Mucosa of gallbladder (tissue), 1 donor: ENCODE data around the gene POU3F1. TPM values are rescaled to one million over a fixed set of nuclear protein-coding genes. Genes with fewer than 3 reads are reported as not detected.

Experiments used
- DNase-seq: peaks from one replicate; pipeline ENCODE4 v3.0.0-alpha.2; 2020; ENCODE audit warnings: low spot score
- total RNA-seq: library from RNA; stranded (reverse); gene quantifications from one replicate; pipeline ENCODE4 v1.2.1, GENCODE V29; 2021
- donor health status: DM: no; HTN: no; CAD: no.

The POU3F1 gene
- total RNA-seq, 1 donor from 2014 or later, result 0.09 TPM

DNA sequence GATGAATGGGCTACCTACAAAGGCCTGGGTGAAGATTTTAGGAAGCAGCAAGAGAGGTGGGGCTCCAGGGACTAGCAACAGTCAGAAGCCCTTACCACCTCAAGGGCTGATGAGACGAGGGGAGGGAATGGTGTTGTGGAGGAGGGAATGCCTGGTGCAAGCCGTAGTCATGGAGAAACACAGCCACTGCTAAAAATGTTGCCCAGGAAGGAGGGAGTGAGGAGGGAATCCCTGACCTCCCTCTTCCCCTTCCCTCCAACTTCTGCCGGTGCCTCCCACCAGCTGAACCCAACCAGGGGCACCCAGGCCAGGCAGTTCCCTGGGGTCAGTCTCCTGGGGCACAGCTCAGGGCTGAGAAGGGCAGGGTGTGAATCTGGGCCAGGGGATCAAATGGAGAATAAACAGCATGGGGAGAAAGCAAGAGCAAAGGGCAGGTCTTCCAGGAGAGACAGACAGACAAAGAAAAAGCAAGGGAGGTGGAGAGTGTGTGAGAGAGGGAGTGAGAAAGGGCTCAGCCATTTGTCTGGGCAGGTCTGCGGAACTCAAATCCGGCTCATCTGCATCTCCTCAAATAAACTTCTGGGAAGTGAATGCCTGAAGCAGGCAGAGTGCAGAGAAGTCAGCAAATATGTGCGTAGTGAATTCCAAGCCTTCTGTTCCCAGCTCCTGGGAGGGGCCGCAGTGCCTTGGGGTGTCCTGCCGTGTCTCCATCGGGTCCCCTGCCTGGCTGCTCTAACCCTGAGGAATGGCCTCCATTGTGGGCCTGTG lies 27.1 kb upstream of the POU3F1 start:
- no peak for DNase-seq

DNA sequence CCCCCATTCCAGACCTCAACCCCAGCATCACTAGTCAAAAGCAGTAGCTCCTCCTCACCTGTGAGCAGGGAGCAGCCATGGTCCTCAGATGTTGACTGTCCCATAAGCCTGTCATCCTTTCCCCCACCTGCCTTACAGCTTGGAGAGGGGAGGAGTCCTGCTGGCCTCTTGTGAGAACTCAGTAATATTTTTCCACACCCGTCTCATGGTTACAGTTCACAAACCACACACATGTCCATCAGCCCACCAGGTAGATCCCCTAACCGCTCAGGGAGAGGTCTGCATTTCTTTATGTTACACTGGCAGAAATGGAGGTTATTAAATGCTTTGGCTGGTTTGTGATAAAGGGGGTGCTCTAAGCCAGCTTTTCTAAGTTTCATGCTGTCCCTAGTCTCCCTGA lies 26.3 kb upstream of the POU3F1 start:
- DNase-seq, result no peak

DNA sequence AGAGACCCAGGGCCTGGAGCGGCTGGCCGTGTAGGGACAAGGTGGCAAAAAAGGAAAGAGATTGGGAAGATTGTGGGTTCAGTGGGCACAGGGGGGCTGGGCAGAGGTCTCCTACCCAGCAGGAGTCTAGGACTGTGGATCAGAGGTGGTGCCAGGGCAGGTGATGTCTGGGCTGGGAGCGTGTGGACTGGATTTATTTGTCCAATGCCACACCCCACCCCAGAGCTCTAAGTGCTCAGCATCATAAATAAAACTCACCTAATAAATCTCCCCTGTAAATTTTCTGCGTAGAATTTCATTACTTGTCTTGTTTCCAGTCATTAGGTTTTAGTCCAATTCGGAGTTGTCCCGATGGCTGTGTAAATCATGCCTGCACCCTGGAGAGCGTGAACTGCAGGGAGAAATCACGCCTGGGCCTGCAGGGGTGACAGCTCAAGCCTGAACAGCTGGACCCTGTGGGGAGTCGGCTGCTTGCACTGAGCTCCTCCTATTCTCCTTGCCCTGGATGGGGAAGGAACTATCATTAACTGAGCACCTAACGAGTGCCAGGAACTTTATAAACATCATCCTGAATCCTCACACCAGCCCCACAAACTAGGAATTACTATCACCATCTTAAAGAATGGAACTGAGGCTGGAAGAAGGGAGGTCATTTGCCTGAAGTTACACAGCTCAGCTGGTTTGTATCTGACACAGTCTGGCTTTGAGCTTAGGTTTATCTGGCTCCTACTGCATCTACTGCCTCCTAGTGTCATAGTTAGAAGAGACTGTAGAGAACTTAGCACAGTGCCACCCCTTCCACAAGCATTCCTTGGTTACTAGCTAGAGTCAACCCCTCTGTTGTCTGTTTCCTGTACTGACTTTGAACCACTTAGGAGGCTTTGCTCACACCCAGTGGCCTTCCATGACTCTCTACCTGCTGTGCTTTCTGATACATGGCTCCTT lies 25.0 kb upstream of the POU3F1 start:
- DNase-seq, result no peak

DNA sequence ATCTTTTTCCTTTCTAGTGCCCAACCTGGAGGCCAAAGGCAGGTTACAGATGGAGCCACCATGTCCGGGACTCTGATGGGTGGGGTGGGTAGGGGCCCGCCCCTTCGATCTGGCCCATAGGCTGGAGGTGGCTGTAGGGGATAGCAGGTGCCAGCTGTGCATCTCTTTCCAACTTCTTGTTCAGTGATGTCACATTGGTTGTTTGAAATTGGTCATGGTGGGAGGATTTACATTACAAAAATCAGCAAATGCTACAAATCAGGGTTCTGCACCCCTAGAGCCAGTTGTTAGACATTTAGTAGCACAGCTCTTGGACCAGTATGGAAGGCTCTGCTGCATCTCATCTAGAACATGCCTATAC lies 22.4 kb upstream of the POU3F1 start:
- no peak for DNase-seq

DNA sequence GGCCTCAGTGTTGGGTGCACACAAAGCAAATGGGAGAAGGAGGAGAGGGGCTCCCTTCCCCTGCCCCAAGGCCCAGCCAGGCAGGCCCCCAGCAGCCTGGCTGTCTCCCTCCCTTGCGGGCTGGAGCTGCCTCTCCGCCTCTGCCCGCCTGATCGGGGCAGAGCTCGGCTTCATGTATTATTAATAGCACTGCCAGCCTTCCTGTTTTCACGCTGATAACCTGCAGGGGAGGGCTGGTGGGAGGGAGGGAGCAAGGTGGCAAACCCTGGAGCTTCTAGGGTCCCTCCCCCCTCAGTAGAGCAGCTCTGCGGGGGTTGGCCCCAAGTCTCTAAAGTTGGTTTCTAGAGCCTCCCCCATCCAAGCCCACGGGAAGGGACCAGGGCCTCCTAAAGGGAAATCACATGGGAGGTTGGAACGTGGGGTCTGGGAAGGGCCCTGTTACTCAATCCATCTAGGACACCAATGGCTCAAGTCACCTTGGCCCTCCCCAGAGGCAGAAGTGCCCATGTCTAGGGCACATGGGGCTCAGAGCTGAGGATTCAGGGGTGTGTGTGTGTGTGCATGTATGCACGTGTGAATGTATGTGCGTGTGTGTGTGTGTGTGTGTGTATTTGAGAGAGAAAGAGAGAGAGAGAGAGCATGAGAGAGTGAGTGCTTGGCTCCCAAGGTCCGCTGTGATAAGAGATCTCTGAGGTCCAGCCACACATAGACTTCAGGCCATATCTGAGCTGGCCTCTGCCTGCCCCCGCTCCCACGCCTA lies 21.8 kb upstream of the POU3F1 start:
- DNase-seq, result no peak

DNA sequence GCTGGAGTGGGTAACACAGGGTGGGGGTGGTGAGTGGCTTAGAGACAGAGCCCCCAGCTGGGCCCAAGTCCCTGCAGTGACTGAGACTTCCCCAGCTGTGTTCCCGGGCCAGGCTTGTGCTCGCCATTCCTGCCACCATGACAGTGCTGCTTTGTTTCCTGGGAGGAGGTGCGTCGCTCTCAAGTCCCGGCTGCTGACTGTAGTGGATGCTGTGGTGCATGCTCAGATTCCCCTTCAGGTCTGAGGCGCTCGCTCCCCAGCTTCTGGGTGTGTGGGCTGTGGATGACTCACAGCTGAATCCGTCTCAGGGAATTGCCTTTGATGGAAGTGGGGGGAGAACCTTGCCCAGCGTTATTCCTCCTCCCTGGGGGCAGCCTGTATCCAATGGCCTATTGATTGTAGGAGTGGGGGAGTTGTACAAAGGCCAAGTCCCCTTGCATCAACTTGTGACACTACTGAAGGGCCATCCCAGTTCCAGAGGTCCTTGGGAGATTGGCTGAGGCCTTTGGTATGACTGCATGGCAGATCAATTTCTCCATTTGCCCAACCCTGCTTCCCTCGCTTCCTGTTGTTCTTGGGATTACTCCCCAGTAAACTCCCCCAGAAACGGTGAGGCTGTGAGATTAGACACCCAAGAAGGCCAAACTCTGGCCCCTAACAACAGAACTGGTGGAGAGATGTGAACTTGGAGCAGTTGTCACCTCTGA lies 17.8 kb upstream of the POU3F1 start:
- DNase-seq, result no peak

DNA sequence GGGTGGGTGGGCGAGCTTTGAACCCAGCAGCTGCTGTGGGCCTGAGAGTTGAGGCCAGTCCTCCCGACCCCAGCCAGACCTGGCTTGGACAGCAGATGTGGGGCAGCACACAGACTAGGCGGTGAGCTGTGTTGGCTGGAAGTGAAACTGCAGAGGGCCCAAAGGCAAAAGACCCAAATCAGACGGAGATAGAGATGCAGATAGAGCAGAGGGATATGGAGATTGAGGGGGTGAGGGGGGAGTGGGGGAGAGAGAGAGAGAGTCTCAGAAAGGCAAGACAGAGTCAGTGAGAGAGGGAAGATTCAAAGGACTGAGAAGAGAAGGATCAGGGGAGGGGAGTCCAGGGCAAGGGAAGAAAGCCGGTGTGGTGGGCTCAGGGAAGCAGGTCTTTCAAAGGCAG lies 17.0 kb upstream of the POU3F1 start:
- no peak for DNase-seq

DNA sequence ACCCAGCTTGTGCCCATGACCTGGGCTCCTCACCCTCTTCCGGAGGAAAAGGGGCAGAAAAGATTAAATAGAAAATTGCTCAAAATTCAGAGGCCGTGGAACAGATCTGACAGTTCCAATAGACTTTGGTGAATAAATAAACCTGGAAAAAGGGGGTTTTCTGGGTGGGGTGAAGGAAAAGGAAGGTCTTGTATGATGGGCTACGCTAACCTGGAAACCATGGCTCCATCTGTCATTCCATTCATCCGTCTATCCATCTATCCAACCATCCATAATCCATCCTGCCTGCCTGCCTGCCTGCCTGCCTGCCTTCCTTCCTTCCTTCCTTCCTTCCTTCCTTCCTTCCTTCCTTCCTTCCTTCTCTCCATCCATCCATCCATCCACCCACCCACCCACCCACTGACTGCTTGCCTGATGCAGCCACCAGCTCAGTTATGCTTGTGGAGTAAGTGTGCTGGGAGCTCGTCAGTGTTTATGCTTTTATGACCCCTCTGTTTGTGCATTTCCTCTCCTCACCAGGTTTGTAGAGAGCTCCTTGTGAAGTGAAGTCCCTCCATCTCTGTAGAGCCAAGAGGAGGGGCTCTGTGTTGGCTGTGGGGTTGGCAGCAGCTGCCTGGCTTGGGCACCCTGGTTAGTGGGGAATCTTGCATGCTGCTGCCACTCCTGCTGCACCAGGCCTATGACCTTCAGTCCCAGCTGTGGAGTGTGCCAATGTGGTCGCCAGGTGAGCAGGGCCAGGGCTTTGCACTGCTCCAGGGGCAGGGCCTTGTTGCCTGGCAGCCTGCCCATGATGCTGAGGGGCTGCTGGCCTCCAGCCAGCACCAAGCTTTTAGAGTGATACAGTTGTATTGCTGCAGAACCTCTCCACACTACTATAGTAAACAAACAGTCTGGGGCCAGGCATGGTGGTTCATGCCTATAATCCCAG lies 16.0 kb upstream of the POU3F1 start:
- no peak for DNase-seq

DNA sequence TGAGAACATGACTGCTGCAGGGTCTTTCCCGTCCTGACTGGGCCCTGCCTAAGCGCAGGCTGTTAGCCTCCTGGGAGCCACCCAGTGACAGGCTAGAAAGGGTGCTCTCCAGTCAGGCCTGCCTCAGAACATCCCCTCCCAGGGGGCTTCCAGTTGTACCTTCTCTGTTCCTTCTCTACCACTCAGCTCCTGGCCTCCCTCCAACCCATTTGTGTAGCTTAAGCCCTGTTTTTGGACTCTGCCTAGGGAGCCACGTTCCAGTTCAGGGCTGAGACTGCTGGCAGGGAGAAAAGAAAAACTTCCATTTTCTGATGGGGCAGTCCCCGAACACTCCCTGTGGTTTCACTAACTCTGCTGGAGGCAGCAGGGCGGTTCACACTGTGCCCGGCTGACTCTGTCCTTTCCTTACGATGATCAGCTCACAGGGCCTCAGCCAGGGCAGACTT lies 15.3 kb upstream of the POU3F1 start:
- DNase-seq, result no peak

DNA sequence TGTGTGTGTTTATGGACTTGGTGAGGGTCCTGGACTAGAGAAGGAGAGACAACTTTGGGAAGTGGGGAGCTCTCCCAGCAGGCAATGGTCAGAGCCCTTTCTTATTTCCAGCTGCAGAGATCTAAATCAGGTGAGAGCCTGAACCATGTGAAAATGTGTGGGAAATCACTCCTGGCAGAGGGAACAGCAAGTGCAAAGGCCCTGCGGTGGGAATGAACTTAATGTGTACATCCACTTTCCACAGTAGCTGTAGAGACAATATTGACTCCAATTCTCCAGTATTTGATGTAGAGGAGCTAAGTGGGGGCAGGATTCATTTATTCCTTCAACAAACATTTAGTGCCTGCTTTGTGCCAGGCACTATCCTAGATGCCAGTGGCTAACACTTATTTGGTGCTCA lies 14.7 kb upstream of the POU3F1 start:
- DNase-seq, result no peak

DNA sequence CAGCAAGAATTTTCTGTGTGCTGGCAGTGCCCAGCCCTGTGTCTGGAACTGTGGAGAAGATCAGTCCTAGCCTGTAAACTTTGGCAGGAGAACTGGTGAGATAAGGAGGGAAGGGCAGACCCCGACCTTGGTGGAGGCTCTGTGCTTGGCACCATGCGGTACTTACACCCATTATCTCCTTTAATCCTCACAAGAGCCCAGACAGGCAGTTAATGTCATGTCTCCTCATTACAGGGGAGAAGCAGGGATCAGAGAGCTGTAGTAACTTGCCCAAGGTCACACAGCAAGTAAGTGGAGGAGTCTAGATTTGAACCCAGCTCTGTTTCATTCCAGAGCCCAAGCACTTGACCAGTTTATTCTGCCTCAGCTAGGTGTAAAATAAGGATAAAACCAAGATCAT lies 13.9 kb upstream of the POU3F1 start:
- no peak for DNase-seq

DNA sequence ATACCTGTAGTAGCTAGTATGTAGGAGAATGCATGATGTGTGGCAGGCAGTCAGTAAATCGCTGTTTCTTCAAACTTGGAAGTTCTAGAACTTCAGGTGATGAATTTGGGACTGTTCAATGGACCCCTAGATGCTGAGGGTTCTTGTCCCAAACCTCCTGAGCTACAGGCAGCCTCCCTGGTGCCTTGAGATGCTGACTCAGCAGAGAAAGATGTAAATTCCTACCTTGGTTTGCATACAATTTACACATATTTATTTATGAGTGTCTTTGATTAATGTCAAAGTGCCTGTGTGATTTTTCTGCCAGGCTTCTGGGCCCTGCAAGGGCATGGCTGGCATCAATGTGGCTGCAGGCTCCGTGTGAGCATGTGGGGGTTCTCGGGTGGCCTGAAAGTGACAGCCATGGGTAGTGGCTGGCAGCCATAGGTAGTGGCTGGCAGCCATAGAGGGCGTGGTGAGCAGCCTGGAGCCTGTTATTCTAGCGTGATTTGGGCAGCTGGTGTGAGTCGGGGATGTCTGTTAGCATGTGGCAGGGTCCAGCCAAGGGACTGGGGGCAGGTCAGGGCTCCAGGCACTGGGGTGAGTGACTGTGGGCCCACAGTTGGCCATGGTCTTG lies 13.2 kb upstream of the POU3F1 start:
- DNase-seq, result no peak

DNA sequence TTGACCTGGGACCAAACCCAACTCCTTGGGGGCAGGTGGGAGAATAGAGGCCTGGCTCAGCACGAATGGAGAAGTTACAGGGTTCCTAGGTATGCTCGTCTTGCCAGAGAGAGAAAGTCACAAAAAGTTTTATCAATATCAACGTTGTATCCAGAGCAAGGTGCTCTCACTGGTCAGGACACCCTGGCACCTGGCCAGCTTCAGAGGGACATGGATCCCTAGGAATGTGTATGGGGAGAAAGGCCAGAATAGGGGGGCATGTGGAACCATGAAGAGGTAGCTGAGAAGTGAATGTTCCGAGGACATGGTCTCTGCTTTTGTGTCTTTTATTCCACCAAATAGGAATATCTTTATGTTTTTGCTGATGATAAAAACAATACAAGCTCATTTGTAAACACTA lies 9.4 kb upstream of the POU3F1 start:
- DNase-seq, result no peak

DNA sequence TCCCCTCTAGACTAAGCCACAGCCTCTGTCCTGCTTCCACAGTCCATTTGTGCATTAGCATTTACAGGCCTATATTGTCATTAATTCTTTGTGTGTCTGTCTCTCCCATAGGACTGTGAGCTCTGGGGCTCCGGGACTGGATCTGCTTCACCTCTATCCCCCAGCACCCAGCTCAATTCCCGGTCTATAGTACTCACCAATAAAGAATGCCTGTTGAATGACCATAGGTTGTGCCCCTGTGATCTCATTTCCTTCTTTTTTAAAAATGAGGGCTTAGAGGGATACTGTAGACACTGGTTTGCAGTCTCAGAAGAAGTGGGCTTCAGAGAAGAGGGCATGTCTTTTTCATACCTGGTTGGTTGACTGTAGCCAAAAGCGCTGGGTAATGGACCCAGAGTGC lies 8.8 kb upstream of the POU3F1 start:
- no peak for DNase-seq

DNA sequence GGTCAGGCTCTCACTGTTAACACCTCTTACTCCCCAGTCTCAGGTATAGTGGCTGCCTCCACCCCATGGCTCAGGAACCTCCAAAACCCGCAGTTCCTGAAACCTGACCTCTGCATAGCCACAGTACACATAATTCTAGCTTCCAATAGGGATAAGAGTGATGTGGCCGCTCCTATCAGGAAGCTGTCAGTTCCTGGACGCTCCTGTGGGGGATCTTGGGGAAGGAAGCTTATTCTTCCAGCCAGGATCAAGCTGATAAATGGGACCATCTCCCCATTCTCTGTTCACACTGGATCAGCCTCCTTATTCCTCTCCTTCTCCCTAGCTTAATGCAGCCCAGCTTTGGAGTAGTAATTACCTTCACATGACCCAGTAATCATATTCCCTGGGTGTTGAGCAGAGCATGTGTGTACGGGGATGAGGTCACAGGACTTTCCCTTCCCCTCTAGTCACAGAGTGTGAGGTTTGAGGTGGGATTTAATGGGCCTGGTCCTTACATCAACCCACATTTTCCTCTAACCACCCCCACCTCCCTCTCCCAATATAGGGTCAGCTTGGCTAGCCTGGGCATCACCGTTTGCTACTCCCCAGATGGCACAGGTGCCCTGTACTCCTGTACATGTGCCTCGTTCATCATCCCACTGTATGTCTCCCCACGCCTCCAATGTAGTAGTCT lies 7.0 kb upstream of the POU3F1 start:
- DNase-seq, result no peak

DNA sequence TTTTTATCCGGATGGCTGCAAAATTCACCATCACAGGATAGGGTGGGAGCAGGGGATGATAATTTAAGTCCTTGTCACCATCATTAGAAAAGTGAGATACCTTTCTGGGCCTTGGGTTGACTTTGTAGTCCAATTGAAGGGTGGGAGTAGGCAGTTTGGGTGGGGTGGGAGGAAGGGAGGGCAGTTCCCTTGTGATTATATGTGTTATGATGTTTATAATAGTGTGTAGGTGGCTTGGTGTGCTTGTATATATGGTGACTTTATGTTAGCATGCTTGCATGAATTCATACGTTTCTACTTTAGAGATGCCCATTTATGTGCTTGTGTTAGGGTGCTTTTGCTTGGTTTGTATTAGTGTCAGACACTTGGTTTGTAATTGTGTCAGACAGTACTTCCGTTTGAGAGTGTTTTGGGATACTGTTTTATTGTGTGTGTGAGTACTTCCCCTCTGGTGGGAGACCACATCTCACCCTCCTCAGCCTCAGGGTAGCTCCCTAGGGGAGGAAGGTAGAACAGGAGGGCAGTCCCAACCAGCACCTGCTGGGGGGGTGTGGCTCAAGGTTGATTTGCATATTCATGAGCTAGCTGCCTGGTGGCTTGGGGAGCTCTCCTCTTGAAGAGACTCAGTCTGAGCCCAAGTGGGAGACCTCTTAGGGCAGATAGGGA lies 6.3 kb upstream of the POU3F1 start:
- DNase-seq, result no peak

DNA sequence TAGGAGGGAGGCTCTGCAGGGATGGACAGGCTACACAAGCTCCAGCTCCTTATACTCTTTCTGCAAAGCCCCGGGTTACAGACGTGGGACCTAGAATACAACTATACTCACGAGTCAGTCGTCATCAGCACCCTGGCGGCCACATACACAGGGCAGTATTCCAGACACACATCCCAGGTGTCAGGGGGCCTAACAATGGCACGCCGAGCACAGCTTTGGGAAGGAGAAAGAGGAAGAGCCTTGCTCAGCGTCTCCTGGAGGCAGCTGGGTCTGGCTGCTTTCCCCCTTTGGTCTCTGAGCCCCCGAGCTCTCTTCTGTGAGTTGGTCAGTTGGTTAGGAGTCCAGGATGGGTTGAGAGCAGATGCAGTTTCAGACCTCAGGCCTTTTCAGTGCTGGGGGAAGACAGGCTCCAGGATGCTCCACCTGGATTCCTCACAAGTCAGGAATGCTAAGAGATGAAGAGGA lies 4.5 kb upstream of the POU3F1 start:
- no peak for DNase-seq

DNA sequence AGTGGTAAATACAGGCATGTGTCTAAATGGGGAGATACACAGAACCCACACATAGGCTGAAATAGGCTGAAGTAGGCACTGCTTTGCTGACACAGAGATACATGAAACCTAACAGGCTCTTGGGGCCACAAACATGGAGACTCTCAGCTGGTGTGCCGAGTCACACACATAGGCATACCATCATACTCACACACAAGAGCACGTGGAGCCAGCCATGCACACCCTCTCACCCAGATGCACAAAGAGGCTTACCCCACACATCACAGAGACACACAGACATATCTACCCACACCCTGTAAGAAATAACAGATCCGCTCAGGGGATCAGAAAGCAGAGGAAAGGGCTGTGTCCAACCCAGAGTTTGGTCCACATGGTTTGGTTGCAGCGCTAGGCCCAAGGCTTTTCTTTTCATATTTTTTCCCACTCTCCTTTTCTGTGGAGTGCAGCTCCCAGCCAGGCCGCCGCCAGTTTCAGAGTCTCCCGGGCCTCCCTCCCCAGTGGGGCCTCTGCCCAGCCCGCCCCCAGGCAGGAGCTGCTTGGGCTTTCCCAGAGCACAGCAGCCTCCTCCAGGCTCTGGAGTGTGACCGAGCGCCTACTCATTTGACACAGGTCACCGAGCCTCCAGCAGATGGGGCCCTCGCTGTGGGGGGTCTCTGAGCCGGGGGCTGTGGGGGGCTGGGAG lies 3.9 kb upstream of the POU3F1 start:
- no peak for DNase-seq
